Transverse colon (tissue), 4 donors: ENCODE measurements around the gene SERPINF2. TPM values are rescaled to one million over a fixed set of nuclear protein-coding genes. Genes with fewer than 3 reads are reported as not detected.

Experiments
- DNase-seq: peaks from one replicate; pipeline ENCODE4 v3.0.0-alpha.2; 2019
- H3K27ac ChIP-seq, 4 donors: fragments of 200-600 bp; sonication (generic); 2 replicates each; pipeline ENCODE4 v1.5.1; 2016 to 2018; ENCODE audit warnings: inconsistent platforms in 4 of 4
- H3K27me3 ChIP-seq: fragments of 200-600 bp; sonication (generic); 2 replicates; pipeline ENCODE4 v1.5.1; 2017; ENCODE audit warnings: inconsistent platforms
- H3K36me3 ChIP-seq, 4 donors: fragments of 200-600 bp; sonication (generic); 2 replicates each; pipeline ENCODE4 v1.5.1; 2017 to 2019; ENCODE audit warnings: inconsistent platforms in 4 of 4
- H3K4me1 ChIP-seq, 4 donors: fragments of 200-600 bp; sonication (generic); 2 replicates each; pipeline ENCODE4 v1.5.1; 2017 to 2020; ENCODE audit warnings: inconsistent platforms in 4 of 4
- H3K4me3 ChIP-seq, 4 donors: fragments of 200-600 bp; sonication (generic); 1 replicate in 1 of 4; 2 replicates in 3 of 4; pipeline versions ENCODE4 v1.5.1 to v1.6.1; 2017 to 2019; ENCODE audit warnings: inconsistent platforms in 4 of 4
- H3K9me3 ChIP-seq, 2 donors: fragments of 200-600 bp; sonication (generic); 2 replicates each; pipeline ENCODE4 v1.5.1; 2017 to 2019; ENCODE audit warnings: inconsistent platforms in 2 of 2
- EP300 ChIP-seq: sonication (generic); formaldehyde crosslinking; IDR thresholded peaks from one replicate; pipeline ENCODE4 v1.6.1; 2017; ENCODE audit warnings: antibody characterized with exemption, low read depth
- POLR2A ChIP-seq: fragments of 450-650 bp; IDR thresholded peaks from one replicate; pipeline ENCODE4 v1.6.1; 2016; ENCODE audit warnings: antibody characterized with exemption, mild to moderate bottlenecking, moderate library complexity
- POLR2AphosphoS5 ChIP-seq, 3 donors: sonication (generic); formaldehyde crosslinking; IDR thresholded peaks; one replicate each; pipeline ENCODE4 v1.6.1; 2016; ENCODE audit warnings: antibody characterized with exemption in 3 of 3
- WGBS, 2 donors: methylation state at CpG; one replicate each; pipeline ENCODE4 v1.1.5; 2018; ENCODE audit warnings: low coverage in 1 of 2; 5-methylcytosine and 5-hydroxymethylcytosine counted together
- in situ Hi-C, 4 donors: fragments of 200-750 bp; cut with MboI; loops; one replicate each; pipeline versions ENCODE4 v1.15.0 to v1.15.1; 2017; ENCODE audit warnings: low sequenced_read_pairs in 3 of 4, low pct_ligation_motif_present in 1 of 4, low pct_unique_long_range_greater_than_20kb in 1 of 4
- intact Hi-C: fragments of 100-400 bp; cut with DNase I; formaldehyde crosslinking; loops from one replicate; pipeline ENCODE4 v1.15.1; 2023; ENCODE audit warnings: low total_unique reads
- total RNA-seq, 4 donors: library from RNA; depleted of rRNA; stranded (reverse); fragments of >200 nt; gene quantifications; one replicate each; pipeline ENCODE4 v1.1.0, GENCODE V29; 2016
- TF ChIP-seq, protein P1 (sequence below), 5 experiments: fragments of 200-600 bp in 3 of 5; fragments of 450-650 bp in 2 of 5; sonication (generic) in 3 of 5; IDR thresholded peaks; 1 replicate in 2 of 5; 2 replicates in 3 of 5; pipeline ENCODE4 v1.5.1; 2016 to 2017; ENCODE audit warnings: antibody characterized with exemption in 5 of 5, inconsistent platforms in 3 of 5, mild to moderate bottlenecking in 2 of 5, moderate library complexity in 1 of 5

Gene SERPINF2
- total RNA-seq, 4 donors from 2014 or later: 3.2 to 10.5 (median 3.4) TPM; not detected in 1

DNA sequence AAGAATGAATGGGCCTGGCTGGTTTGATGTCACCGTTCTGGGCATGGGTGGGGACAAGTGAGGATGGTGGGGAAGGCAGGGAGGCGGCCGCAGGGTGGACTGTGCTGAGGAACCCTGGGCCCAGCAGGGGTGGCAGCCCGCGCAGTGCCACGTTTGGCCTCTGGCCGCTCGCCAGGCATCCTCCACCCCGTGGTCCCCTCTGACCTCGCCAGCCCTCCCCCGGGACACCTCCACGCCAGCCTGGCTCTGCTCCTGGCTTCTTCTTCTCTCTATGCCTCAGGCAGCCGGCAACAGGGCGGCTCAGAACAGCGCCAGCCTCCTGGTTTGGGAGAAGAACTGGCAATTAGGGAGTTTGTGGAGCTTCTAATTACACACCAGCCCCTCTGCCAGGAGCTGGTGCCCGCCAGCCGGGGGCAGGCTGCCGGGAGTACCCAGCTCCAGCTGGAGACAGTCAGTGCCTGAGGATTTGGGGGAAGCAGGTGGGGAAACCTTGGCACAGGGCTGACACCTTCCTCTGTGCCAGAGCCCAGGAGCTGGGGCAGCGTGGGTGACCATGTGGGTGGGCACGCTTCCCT, 12.7 kb downstream of the SERPINF2 start:
- Histone ChIP-seq H3K9me3 (no peaks in the 10 kb centered on the region), H3K36me3 (no peaks in the 10 kb centered on the region), H3K4me1 (peaks cover 0 to 26% (median 11%) of the 10 kb centered on the region in 4 donors), H3K4me3 (no peak overlapping the region), H3K27me3 (no peaks in the 10 kb centered on the region), H3K27ac (no peak overlapping the region)
- intact Hi-C loops (no loop called here), in situ Hi-C loops (no loop called here)
- TF ChIP-seq POLR2A: no peak
- TF ChIP-seq EP300: no peak
- TF ChIP-seq, protein P1, sequence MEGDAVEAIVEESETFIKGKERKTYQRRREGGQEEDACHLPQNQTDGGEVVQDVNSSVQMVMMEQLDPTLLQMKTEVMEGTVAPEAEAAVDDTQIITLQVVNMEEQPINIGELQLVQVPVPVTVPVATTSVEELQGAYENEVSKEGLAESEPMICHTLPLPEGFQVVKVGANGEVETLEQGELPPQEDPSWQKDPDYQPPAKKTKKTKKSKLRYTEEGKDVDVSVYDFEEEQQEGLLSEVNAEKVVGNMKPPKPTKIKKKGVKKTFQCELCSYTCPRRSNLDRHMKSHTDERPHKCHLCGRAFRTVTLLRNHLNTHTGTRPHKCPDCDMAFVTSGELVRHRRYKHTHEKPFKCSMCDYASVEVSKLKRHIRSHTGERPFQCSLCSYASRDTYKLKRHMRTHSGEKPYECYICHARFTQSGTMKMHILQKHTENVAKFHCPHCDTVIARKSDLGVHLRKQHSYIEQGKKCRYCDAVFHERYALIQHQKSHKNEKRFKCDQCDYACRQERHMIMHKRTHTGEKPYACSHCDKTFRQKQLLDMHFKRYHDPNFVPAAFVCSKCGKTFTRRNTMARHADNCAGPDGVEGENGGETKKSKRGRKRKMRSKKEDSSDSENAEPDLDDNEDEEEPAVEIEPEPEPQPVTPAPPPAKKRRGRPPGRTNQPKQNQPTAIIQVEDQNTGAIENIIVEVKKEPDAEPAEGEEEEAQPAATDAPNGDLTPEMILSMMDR (IDR thresholded peaks at IDR 0.05): no peak
- no peak for TF ChIP-seq POLR2AphosphoS5 (IDR thresholded peaks at IDR 0.05)
- 80 to 81% methylated on average over 1 to 17 of the region's 20 CpGs for WGBS, 2 donors
- no peak for DNase-seq

DNA sequence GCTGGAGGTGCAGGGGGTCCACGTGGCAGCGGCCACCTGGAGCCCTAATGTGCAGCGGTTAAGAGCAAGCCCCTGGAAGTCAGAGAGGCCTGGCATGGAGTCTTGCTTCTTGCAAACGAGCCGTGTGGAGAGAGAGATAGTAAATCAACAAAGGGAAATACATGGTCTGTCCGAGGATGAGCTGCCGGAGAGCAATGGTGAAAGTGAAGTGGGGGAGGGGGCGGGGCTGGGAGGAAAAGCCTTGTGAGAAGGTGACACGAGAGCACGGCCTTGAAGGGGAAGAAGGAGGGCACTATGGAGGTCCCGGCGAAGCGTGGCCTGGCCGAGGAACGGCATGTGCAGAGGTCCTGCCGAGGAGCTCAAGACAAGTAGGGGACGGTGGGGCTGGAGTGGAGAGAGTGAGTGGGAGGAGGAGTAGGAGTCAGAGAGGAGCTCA, 13.2 kb downstream of the SERPINF2 start:
- Histone ChIP-seq H3K27me3 (no peaks in the 10 kb centered on the region), H3K4me1 (peaks cover 0 to 25% (median 11%) of the 10 kb centered on the region in 4 donors), H3K36me3 (no peaks in the 10 kb centered on the region), H3K27ac (no peak overlapping the region), H3K4me3 (no peak overlapping the region), H3K9me3 (no peaks in the 10 kb centered on the region)
- in situ Hi-C loops (no loop called here), intact Hi-C loops (no loop called here)
- 68 to 69% methylated on average over 14 to 17 of the region's 17 CpGs for WGBS, 2 donors
- no peak for TF ChIP-seq POLR2AphosphoS5 (IDR thresholded peaks at IDR 0.05)
- TF ChIP-seq, protein P1 (IDR thresholded peaks at IDR 0.05): no peak
- no peak for DNase-seq

DNA sequence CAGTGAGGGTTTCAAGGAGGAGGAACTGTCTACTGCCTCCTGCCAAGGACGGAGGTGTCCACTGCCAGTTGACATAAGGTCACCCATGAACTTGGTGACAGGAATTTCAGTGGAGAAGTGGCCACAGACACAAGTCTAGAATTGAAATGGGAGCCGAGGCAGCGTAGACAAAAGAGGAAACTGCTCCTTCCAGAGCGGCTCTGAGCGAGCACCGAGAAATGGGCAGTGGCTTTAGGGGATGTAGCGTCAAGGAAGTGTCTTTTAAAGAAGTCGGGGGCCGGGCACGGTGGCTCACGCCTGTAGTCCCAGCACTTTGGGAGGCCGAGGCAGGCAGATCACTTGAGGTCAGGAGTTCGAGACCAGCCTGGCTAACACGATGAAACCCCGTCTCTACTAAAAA, 16.1 kb downstream of the SERPINF2 start:
- H3K27ac ChIP-seq: no peak overlapping the region

DNA sequence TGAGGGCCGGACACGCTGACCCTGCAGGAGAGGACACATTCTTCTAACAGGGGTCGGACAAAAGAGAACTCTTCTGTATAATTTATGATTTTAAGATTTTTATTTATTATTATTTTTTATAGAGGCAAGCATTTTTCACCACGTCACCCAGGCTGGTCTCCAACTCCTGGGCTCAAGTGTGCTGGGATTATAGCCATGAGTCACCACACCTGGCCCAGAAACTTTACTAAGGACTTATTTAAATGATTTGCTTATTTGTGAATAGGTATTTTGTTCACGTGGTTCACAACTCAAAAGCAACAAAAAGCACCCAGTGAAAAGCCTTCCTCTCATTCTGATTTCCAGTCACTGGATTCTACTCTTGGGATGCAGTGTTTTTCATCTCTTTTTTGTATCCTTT, 16.9 kb downstream of the SERPINF2 start:
- H3K27me3 ChIP-seq: no peaks in the 10 kb centered on the region
- in situ Hi-C loops (no loop called here), intact Hi-C loops (no loop called here)
- TF ChIP-seq, protein P1 (IDR thresholded peaks at IDR 0.05): no peak
- TF ChIP-seq POLR2A (no peak), POLR2AphosphoS5 (IDR thresholded peaks at IDR 0.05) (no peak), EP300 (no peak)
- H3K4me1 ChIP-seq: peaks cover 10 to 21% (median 10%) of the 10 kb centered on the region in 4 donors
- WGBS, 2 donors: 81 to 82% methylated on average over 5 of the region's 5 CpGs
- no peak for DNase-seq
- H3K36me3 ChIP-seq: no peaks in the 10 kb centered on the region
- H3K9me3 ChIP-seq: no peaks in the 10 kb centered on the region
- no peak overlapping the region for H3K27ac ChIP-seq
- no peak overlapping the region for H3K4me3 ChIP-seq

More for the DNA sequence above, 16.1 kb downstream of the SERPINF2 start:
- intact Hi-C loops: no loop called here
- Histone ChIP-seq H3K36me3 (no peaks in the 10 kb centered on the region), H3K4me1 (peaks cover 4 to 14% (median 8%) of the 10 kb centered on the region in 4 donors), H3K27me3 (no peaks in the 10 kb centered on the region), H3K9me3 (no peaks in the 10 kb centered on the region), H3K4me3 (no peak overlapping the region)
- 70 to 74% methylated on average over 13 to 15 of the region's 15 CpGs for WGBS, 2 donors
- in situ Hi-C loops: no loop called here
- DNase-seq: no peak
- TF ChIP-seq EP300 (no peak), POLR2A (no peak), POLR2AphosphoS5 (IDR thresholded peaks at IDR 0.05) (no peak)
- TF ChIP-seq, protein P1 (IDR thresholded peaks at IDR 0.05): no peak
